H54 (cell line): ENCODE data around the gene FAM13A.
A peak's percentile ranks its signal among the peaks of the same experiment; 100 is the strongest.

Experiments
- DNase-seq: peaks from one replicate; pipeline ENCODE4 v3.0.0; 2011; ENCODE audit warnings: low spot score, mixed read lengths; ENCODE audit not compliant: insufficient read length
- FAIRE-seq: peaks from 3 replicates; lab custom pipeline; 2011; peaks lifted over from hg19 to GRCh38; lab: Jason Lieb, UNC
- POLR2A ChIP-seq: IDR thresholded peaks from 2 replicates; pipeline ENCODE4 v1.6.1; 2011; ENCODE audit warnings: low read depth, mild to moderate bottlenecking, low read length

FAM13A gene

DNA sequence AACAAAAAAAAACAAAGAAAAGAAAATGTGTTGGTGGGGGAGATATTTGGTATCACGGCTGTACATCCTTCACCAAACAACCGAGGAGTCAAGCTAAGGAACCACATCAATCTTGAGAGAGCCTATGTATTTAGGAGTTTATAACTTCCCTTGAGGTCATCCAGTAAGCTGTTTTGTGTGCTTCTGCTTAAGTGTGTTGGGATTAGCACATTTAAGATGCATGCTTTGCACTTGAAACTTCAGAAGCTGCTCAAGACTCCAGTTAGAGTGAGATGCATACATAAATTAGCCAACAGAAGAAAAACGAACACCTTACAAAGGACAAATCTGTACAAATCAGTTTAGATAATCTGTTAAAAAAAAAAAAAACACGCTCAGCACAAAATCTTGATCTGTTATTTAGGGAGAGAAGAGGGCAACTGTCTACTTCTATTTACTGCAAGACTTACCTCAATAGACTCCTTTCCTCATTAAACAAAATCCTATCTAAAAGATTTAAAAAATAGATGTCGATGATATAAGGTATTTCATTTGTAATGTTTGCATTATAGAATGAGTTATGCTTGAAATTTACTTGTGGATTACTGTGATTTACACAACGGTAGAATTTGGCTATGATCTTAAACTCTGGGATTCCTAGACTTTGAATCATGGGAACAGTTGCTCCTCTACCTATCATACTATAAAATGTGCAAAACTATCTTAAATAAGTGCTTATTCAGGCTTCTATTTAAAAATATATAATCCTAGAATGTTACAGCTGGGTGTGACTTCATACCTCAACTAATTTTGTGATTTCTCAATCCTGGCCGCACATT, 305.5 kb downstream of the FAM13A start:
- FAIRE-seq (no peak), DNase-seq (no peak)
- TF ChIP-seq POLR2A: no peak

DNA sequence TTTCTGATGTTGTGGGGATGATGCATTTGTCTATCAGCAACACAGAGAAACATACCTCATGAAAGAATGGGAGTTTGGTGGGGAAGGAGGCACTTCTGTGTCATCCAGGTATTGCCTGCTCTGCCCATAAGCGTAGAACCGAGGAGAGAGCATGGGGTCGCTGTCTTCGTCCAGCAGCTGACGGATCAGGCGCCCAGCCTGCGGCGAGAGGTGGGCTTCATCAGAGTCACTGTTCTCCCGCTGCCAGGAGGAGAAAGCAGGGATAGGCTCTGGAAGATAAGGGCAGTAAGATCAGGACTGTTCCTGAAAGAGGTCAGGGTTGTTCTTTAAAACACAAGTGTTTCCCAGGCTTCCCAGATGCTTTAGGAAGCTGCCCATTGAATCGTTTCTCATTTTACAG, 306.6 kb downstream of the FAM13A start:
- FAIRE-seq: no peak
- no peak for DNase-seq
- no peak for TF ChIP-seq POLR2A

DNA sequence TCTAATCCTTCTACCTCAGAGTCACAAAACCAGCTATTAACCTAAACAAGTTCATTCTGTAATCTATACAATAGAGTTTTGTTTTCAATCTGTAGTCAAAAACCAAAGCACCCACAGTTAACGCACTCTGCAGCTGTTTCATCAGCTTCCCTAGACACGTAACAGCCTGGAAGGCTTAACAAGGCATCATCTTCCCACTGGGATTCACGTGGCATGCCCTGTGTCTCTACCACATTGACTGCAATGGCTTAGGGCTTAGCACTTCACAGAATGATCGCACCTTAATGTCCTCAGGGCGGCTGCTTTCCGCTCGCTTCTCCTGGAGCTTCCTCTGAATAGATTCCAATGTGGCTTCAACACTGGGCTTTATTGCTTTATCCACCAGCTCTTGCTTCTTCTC, 309.6 kb downstream of the FAM13A start:
- no peak for TF ChIP-seq POLR2A
- no peak for FAIRE-seq

DNA sequence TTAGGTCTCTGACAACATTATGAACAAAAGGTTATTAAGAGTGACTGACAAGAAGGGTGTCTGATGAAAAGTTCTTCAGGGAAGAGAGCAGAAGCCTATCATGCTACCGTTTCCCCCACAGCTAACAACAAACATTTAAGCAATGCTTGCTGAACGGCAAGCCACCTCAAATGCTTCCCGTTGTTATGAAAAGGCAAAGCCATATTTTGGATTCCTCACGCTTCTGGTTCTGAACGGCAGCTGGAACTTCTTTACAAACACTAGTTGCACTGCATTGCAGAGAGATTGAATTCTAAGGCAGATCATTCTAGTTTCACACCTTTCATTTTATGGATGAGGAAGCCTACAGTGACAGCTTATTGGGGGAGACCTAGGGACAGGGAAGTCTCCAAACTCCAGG, 310.8 kb downstream of the FAM13A start:
- no peak for TF ChIP-seq POLR2A
- no peak for DNase-seq
- no peak for FAIRE-seq

More for the DNA sequence above, 309.6 kb downstream of the FAM13A start:
- DNase-seq: no peak

DNA sequence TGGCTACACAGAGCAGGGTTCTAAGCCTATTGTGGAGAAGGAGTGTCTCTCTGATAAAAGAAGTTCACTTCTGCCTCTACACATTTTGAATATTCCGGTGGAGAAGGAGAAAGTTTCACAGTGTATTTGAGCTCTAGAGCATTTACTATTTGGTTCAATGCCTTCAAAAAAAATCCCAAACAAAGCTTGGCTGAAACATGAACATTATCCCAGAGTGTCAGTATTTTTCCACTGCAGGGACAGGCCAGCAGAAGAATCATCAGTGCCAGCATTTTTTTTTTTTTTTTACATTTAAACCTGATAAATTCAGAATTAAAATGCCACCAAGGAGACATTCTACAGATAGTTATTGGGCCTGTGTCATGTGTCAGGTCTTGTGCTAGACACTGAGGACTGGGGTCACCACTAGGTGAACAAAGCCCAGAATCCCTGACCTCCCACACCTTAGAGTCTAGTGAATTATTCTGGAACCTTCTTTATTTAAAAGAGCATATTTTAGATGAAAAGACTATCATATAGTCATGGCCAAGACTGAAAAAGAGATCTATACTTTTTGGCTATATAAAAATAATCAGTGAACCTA, 311.3 kb downstream of the FAM13A start:
- FAIRE-seq (no peak), DNase-seq (no peak)
- no peak for TF ChIP-seq POLR2A

DNA sequence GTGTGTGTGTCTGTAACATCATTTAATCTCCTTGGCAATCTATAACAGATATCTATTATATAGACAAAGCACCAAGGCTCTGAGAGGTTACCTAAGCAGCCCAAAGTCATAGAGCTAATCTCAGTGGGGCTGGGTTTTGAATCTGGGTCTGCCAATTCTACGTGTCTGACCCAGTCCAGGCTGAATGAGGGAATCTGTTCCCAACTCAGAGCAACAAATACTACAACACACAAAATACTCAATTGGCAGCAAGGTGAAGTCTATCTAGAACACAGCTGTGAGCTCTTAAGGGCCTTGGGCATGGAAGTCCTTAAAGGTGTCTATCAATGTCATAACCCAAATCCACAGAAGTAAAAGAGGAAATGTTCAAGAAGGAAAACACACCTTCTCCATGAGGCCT, 311.8 kb downstream of the FAM13A start:
- no peak for FAIRE-seq
- no peak for DNase-seq
- TF ChIP-seq POLR2A: no peak

DNA sequence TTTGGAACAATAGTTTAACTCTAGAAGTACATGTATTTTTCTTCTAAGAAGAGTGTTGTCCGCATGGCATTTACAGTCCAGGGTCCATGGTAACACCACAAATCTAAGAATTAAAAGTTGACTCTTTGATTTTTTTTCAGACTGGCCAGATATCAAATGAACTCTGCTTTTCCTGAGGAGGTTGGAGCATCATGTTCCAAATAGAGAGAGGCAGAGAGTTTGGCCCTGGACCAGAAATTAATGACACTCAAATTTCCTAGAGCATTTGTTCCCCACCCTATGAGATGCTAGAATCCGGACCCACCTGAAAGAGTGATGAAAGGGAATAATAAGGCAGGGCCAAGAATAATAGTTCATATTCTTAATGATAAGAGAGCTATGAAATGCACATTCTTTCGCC, 312.4 kb downstream of the FAM13A start:
- DNase-seq: no peak
- no peak for FAIRE-seq
- TF ChIP-seq POLR2A: no peak

DNA sequence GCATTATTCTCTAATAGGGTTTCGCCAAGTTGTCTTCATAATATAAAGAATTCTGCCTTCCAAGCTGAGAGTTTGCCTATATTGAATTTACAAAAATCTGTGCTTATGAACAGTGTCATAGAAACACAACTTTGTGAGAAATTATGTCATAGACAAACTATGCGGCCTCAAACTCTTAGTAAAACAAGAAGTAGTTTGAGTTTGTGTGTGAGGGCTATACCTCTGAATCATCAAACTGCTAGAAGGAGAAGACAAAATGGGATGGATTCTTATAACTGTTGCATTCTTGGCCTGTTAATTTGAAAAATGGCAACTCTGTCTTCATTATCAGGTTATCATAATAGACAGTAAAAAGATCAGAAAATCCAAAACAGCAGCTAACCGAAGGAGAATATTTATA, 313.3 kb downstream of the FAM13A start:
- no peak for FAIRE-seq

DNA sequence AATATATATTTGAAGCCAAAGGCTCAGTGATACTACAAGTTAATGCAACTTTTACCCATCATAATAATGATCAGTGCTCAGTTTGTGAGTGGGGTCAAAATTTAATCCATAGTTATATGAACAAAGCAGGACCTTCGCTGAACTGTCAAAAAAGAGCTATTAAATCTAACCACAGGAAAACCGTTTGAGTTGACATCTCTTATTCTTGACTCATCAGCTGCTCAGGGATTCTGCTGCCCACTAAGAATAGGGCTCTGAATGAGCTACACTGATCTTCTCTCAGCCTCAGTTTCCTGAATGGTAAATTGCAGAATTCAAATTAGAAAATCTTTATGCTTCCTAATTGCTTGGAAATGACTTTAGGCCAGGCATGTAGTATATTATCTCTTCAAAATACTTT, 314.4 kb downstream of the FAM13A start:
- TF ChIP-seq POLR2A: no peak
- DNase-seq (no peak), FAIRE-seq (no peak)

More for the DNA sequence above, 313.3 kb downstream of the FAM13A start:
- peak; percentile 5 for DNase-seq
- no peak for TF ChIP-seq POLR2A

DNA sequence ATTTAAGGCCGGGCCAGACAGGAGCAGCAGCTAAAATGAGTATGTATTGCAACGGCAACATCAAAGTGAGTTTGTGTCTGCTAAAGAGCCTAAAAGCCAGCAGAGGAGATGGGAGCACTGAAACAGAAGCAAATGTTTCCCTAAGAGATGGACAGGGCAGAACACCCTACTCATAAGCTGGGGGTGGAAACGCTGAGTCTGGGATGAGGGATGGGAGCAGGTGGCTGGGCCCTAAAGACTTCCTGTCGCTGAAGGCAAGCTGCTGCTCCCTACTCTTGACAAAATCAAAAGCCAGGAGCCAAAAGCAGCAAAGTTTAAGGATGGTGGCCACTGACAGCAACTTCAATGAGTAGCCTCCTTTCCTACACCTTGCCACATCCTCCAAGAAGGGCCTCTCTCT, 318.8 kb downstream of the FAM13A start:
- DNase-seq (no peak), FAIRE-seq (no peak)
- no peak for TF ChIP-seq POLR2A

DNA sequence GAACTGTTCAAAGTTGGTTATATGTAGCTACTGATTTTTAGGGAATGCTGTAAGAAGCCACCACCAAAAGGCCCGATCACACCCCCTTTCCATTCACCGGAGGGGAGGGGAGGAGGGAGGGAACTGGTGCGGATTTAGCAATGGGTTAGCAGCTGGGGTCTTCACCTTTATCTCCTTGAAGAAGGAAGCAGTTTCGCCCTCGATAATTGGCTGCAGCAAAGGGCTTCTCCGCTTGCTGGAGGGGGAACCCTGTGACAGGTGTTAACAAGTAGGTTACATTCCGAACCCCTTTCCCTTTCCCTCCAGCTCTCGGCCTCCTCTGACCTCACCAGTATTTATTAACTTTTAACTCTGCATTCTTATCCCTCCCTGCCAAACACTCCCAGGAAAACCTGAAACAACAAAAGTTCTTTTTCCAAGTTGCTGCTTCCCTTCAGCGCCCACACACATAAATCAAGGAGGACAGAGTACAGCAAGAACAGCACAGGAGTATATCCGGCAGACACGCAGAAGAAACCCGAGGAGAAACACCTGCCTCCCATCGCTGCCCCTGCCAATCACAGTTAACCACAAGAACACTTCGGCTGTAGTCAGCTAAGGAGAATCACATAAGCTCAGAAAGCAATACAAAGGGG, 319.6 kb downstream of the FAM13A start:
- DNase-seq: no peak
- no peak for FAIRE-seq

DNA sequence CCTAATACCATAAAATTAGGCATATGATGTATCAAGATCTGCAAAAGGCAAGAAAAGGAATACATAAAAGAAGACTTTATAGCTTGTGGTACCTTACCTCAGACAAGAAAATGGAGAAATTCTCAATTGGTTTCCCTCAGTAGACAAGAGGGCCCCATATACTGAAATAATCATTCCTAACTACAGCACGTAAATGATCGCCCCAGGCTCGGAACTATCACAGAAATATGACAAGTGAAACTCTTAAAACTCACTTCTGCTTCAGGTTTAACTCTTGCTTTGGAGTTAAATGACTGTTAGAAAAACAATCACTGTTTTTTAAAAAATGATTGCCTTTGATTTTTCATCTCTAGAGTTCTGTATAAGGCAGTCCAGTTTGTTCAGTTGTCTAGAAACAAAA, 320.7 kb downstream of the FAM13A start:
- FAIRE-seq (no peak), DNase-seq (no peak)
- no peak for TF ChIP-seq POLR2A

More for the DNA sequence above, 319.6 kb downstream of the FAM13A start:
- no peak for TF ChIP-seq POLR2A

DNA sequence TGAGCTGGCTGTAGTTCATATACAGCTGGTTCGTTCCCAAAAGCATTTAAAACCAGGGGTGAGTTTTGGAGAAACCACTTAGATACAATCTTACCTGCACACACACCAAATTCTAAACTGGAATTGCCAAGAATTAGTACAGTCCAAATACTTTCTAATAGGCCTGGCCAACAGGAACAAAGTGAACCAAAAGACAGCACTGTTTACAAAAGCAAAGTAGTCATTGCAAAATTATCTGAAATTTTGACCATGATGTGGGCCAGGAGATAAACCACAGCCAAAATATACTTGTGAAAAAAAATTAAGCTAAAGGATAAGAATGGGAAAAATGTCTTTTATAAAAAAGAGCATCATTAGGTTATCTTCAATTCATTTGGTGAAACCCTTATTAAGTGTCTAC, 321.4 kb downstream of the FAM13A start:
- no peak for DNase-seq
- FAIRE-seq: no peak
- no peak for TF ChIP-seq POLR2A

DNA sequence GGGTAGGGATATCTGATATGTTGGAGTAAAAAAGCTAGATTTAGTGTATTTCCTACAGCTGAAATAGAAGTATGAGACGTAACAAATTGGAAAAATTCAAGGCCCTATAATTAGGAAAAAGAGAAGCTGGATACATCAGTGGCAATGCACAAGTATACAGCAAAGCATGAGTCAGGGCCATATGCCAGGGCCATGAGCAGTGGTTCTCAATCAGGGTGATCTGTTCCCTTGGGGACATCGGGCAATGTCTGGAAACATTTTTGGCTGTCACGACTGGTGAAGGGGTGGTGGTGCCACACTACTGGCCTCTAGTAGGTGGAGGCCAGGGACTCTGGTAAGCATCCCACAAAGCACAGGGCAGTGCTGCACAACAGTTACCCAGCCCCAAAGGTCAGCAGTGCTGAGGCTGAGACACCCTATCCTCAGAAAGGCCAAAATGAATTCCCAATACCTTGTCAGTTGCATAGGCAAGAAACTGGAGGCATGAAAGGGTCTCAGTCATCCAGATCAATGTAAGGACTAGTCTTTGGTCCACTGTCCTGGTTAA, 322.5 kb downstream of the FAM13A start:
- no peak for FAIRE-seq
- TF ChIP-seq POLR2A: no peak
- no peak for DNase-seq

DNA sequence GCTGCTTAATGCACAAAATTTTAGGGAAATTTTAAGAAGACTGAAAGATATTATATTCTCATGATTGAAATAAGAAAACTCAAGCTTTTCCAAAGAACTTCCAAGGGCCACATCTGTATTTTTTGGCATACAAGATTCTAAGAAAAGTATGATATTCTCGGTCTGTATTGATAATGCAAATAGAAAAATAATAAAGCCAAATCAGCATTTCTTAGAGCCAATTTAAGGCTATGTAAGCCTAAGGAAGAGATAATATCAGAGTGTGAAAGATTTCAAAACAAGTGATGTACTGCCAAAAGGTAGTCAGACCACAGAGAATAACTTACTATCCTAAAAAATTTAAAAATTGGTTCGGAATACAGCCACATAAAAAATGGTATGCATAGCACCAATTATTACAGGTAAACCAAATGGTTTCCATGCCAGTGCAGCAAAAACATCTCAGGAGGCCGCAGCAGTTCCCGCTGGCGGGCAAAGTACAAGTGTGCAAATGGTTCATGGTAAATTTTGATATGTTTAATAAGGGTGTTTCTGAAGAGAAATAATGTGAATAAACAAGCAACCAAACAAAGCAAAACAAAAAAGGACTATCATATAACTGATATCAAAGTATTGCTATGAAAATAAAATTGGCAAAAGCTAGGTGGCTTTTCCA, 324.1 kb downstream of the FAM13A start:
- FAIRE-seq (no peak), DNase-seq (no peak)
- TF ChIP-seq POLR2A: no peak
